HEK293T (cell line): ENCODE data around the gene SLC20A1.

Source experiments
- CTCF ChIA-PET: fragments of 350-600 bp; formaldehyde crosslinking; extraction: SDS; loops from one replicate; lab custom pipeline; 2021; ENCODE audit warnings: antibody characterized with exemption, inconsistent platforms; lab: Yijun Ruan, JAX
- POLR2A ChIA-PET: fragments of 350-600 bp; formaldehyde crosslinking; extraction: SDS; loops from one replicate; lab custom pipeline; 2020; ENCODE audit warnings: antibody characterized with exemption, inconsistent platforms; lab: Yijun Ruan, JAX
- DNase-seq: peaks from one replicate; pipeline ENCODE4 v3.0.0; 2012; ENCODE audit warnings: mixed read lengths; ENCODE audit errors: extremely low spot score
- ARNT ChIP-seq: fragments of 450-650 bp; IDR thresholded peaks from 2 replicates; pipeline ENCODE4 v1.6.1; 2017; ENCODE audit warnings: mild to moderate bottlenecking
- BHLHE40 ChIP-seq: fragments of 450-650 bp; IDR thresholded peaks from 2 replicates; pipeline ENCODE4 v1.6.1; 2016; ENCODE audit warnings: mild to moderate bottlenecking, moderate library complexity, borderline replicate concordance
- CTBP1 ChIP-seq: fragments of 450-650 bp; IDR thresholded peaks from 2 replicates; pipeline ENCODE4 v1.6.1; 2016; ENCODE audit warnings: borderline replicate concordance
- ELF4 ChIP-seq: fragments of 450-650 bp; IDR thresholded peaks from 2 replicates; pipeline ENCODE4 v1.6.1; 2017; ENCODE audit warnings: antibody characterized with exemption
- FOXA1 ChIP-seq: fragments of 450-650 bp; IDR thresholded peaks from 2 replicates; pipeline ENCODE4 v1.6.1; 2016; ENCODE audit warnings: mild to moderate bottlenecking
- FOXK2 ChIP-seq: fragments of 450-650 bp; IDR thresholded peaks from 2 replicates; pipeline ENCODE4 v1.6.1; 2016; ENCODE audit warnings: mild to moderate bottlenecking
- FOXM1 ChIP-seq: fragments of 450-650 bp; IDR thresholded peaks from 2 replicates; pipeline ENCODE4 v1.6.1; 2017; ENCODE audit warnings: mild to moderate bottlenecking, borderline replicate concordance
- HDGF ChIP-seq: fragments of 450-650 bp; IDR thresholded peaks from 2 replicates; pipeline ENCODE4 v1.6.1; 2017; ENCODE audit warnings: antibody characterized with exemption, borderline replicate concordance
- L3MBTL2 ChIP-seq: fragments of 450-650 bp; conservative IDR thresholded peaks from 2 replicates; pipeline ENCODE4 v1.6.1; 2016; ENCODE audit warnings: mild to moderate bottlenecking
- LEF1 ChIP-seq: fragments of 450-650 bp; IDR thresholded peaks from 2 replicates; pipeline ENCODE4 v1.6.1; 2017; ENCODE audit warnings: mild to moderate bottlenecking, borderline replicate concordance
- NFRKB ChIP-seq: fragments of 450-650 bp; IDR thresholded peaks from 2 replicates; pipeline ENCODE4 v1.6.1; 2016; ENCODE audit warnings: mild to moderate bottlenecking, moderate library complexity
- PKNOX1 ChIP-seq: fragments of 450-650 bp; IDR thresholded peaks from 2 replicates; pipeline ENCODE4 v1.6.1; 2016
- SP1 ChIP-seq: fragments of 450-650 bp; IDR thresholded peaks from 2 replicates; pipeline ENCODE4 v1.6.1; 2017
- SUZ12 ChIP-seq: fragments of 450-650 bp; IDR thresholded peaks from 2 replicates; pipeline ENCODE4 v1.6.1; 2016; ENCODE audit warnings: mild to moderate bottlenecking
- TARDBP ChIP-seq: fragments of 450-650 bp; IDR thresholded peaks from 2 replicates; pipeline ENCODE4 v1.6.1; 2016
- ZNF384 ChIP-seq: fragments of 450-650 bp; IDR thresholded peaks from 2 replicates; pipeline ENCODE4 v1.6.1; 2016

The SLC20A1 gene

GRCh38 chr2:112645310-112646101 lies at the start of gene SLC20A1:
Gene SLC20A1, plus strand, starts transcription at chr2:112645939. Its CDS starts 890 bp downstream, at chr2:112646829.
- POLR2A ChIA-PET, result interaction anchor here (0.6 to 3.5 kb wide), 13 partner anchors 10 to 79 kb away, joined by 3 to 29 read pairs (median 4); no protein-coding TSS in a partner anchor
- TF ChIP-seq PKNOX1 (no peak), ARNT (no peak), ELF4 (0 out of 2 replicates have a peak, but pooled peaks have one; percentile 34), L3MBTL2 (peak; percentile 76), FOXM1 (peak; percentile 61; the same call in 1 of the 2 replicates), FOXA1 (no peak), LEF1 (no peak), BHLHE40 (no peak), ZNF384 (no peak), SUZ12 (no peak), CTBP1 (no peak), FOXK2 (no peak)
- DNase-seq, result peak; percentile 98
- CTCF ChIA-PET, result interaction anchor here (0.5 to 2.9 kb wide), 9 partner anchors 14 to 240 kb away, joined by 3 to 11 read pairs (median 4); no protein-coding TSS in a partner anchor

GRCh38 chr2:112597537-112598322 lies 48.0 kb upstream of the SLC20A1 start:
- POLR2A ChIA-PET, result interaction anchor here (1.1 kb wide), 1 partner anchor 13 kb away, joined by 5 read pairs; the partner anchor contains the start of gene CHCHD5
- DNase-seq, result no peak
- no peak for TF ChIP-seq FOXM1
- TF ChIP-seq PKNOX1, result no peak
- CTCF ChIA-PET, result no interaction called here

GRCh38 chr2:112600634-112601033 lies 45.1 kb upstream of the SLC20A1 start:
- TF ChIP-seq PKNOX1, result no peak
- TF ChIP-seq HDGF, result no peak
- no peak for TF ChIP-seq ZNF384
- no peak for TF ChIP-seq BHLHE40
- TF ChIP-seq SP1, result no peak
- no peak for TF ChIP-seq L3MBTL2
- TF ChIP-seq FOXM1, result no peak
- TF ChIP-seq LEF1, result no peak
- no peak for TF ChIP-seq FOXK2
- TF ChIP-seq FOXA1, result no peak
- TF ChIP-seq TARDBP, result no peak
- TF ChIP-seq ELF4, result no peak
- no peak for TF ChIP-seq CTBP1
- no peak for TF ChIP-seq NFRKB
- DNase-seq, result no peak
- POLR2A ChIA-PET, result interaction anchor here (1.0 kb wide), 2 partner anchors 17 to 33 kb away, joined by 4 read pairs; no protein-coding TSS in a partner anchor
- CTCF ChIA-PET, result interaction anchor here (0.6 to 2.0 kb wide), 13 partner anchors 9 to 341 kb away, joined by 3 to 27 read pairs (median 4); partner anchors contain the start of gene CHCHD5

GRCh38 chr2:112601754-112602153 lies 44.0 kb upstream of the SLC20A1 start:
- DNase-seq, result no peak
- POLR2A ChIA-PET, result no interaction called here
- TF ChIP-seq NFRKB, result no peak
- TF ChIP-seq ZNF384, result no peak
- no peak for TF ChIP-seq PKNOX1
- TF ChIP-seq CTBP1, result no peak
- no peak for TF ChIP-seq TARDBP
- TF ChIP-seq L3MBTL2, result no peak
- no peak for TF ChIP-seq LEF1
- CTCF ChIA-PET, result interaction anchor here (0.6 to 1.0 kb wide), 2 partner anchors 331 to 340 kb away, joined by 3 to 4 read pairs; no protein-coding TSS in a partner anchor

- TF ChIP-seq TARDBP, result no peak
- TF ChIP-seq FOXA1, result no peak
- TF ChIP-seq LEF1, result no peak
- no peak for TF ChIP-seq CTBP1
- TF ChIP-seq BHLHE40, result no peak
- no peak for TF ChIP-seq HDGF
- TF ChIP-seq SP1, result no peak
- no peak for TF ChIP-seq ELF4
- DNase-seq, result no peak
- ChIA-PET POLR2A (no interaction called here), CTCF (no interaction called here)
Observed at GRCh38 chr2:112602917-112603316, 42.8 kb upstream of the SLC20A1 start.
